A549 treated with Hydrocortisone at 1 μM for 4 hours (cell line): Measurements from ENCODE around the gene ZNF687. TPM values are rescaled to one million over a fixed set of nuclear protein-coding genes. Genes with fewer than 3 reads are reported as not detected.

Source experiments
- total RNA-seq: library from RNA; stranded (reverse); fragments of 200-300 nt; extraction: Qiagen RNA extraction; gene quantifications from 5 replicates; pipeline ENCODE4 v1.2.3, GENCODE V29; 2022

Gene ZNF687, protein sequence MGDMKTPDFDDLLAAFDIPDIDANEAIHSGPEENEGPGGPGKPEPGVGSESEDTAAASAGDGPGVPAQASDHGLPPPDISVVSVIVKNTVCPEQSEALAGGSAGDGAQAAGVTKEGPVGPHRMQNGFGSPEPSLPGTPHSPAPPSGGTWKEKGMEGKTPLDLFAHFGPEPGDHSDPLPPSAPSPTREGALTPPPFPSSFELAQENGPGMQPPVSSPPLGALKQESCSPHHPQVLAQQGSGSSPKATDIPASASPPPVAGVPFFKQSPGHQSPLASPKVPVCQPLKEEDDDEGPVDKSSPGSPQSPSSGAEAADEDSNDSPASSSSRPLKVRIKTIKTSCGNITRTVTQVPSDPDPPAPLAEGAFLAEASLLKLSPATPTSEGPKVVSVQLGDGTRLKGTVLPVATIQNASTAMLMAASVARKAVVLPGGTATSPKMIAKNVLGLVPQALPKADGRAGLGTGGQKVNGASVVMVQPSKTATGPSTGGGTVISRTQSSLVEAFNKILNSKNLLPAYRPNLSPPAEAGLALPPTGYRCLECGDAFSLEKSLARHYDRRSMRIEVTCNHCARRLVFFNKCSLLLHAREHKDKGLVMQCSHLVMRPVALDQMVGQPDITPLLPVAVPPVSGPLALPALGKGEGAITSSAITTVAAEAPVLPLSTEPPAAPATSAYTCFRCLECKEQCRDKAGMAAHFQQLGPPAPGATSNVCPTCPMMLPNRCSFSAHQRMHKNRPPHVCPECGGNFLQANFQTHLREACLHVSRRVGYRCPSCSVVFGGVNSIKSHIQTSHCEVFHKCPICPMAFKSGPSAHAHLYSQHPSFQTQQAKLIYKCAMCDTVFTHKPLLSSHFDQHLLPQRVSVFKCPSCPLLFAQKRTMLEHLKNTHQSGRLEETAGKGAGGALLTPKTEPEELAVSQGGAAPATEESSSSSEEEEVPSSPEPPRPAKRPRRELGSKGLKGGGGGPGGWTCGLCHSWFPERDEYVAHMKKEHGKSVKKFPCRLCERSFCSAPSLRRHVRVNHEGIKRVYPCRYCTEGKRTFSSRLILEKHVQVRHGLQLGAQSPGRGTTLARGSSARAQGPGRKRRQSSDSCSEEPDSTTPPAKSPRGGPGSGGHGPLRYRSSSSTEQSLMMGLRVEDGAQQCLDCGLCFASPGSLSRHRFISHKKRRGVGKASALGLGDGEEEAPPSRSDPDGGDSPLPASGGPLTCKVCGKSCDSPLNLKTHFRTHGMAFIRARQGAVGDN
- 13.0 to 15.0 TPM (median 14.0 TPM) in 5 replicates for total RNA-seq

GRCh38 chr1:151281969-151282882 is at the start of gene ZNF687:
TSS of gene ZNF687 (plus strand) at chr1:151282299. CDS start at chr1:151286292, 3,993 bp downstream.

DNA sequence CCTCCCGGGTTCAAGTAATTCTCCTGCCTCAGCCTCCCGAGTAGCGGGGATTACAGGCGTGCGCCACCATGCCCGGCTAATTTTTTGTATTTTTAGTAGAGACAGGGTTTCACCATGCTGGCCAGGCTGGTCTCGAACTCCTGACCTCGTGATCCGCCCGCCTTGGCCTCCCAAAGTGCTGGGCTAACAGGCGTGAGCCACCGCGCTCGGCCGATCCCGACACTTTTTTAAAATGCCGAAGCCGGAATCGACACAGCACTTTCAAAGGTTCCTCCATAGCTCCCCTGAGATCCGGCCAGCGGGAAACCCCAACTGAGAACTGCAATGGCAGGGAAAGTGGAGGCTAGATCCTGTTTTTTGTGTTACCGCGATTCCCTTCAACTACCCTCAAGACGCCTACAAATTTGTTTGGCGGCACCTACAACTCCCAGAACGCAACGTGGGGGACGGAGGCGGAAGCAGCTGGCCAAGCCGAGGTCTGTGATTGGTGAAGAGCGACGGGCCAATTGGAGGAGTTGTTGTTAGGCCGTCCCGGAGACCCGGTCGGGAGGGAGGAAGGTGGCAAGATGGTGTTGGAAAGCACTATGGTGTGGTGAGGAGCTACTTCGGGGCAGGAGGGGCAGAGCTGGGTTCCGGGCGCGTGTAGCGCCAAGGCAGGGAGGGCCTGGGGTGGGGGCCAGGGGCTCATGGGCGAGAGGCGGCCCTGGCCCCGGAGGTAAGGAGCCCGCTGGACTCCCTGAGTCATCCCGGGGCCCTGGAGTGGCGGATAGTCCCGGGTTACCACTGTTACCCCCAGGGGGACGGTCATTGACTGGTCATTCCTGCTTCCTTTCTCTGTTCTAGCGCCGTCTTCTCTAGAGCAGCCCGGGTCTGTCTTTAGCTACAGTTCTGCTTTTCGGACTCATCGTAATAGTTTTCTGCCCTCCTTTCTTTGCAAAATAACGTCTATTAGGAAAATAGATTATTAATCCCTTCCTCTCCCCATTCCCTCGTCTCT is 27.6 kb upstream of the ZNF687 start, which contains the start of gene PSMD4:
PSMD4 (plus strand) TSS at position 518 of the 997 bp plus-strand sequence; CDS start at position 567, 49 bp downstream.

GRCh38 chr1:151327223-151327902 is 45.3 kb downstream of the ZNF687 start, which contains the start of gene PI4KB:
TSS of gene PI4KB (minus strand) at chr1:151327416. CDS start at chr1:151316481, 10,935 bp downstream.

Other genes with a start within 250 kb of the ZNF687 start
- gene BNIPL, start 245.7 kb upstream of the ZNF687 start, total RNA-seq, result 0.03 to 0.28 TPM (median 0.09 TPM) in 5 replicates
- gene C1orf56, start 234.5 kb upstream of the ZNF687 start, total RNA-seq, result 5.9 to 7.9 TPM (median 6.2 TPM) in 5 replicates
- 80.4 to 99.4 TPM (median 81.8 TPM) in 5 replicates for gene CDC42SE1, start 222.7 kb upstream of the ZNF687 start, total RNA-seq
- gene MLLT11, start 221.9 kb upstream of the ZNF687 start, total RNA-seq, result 12.6 to 16.9 TPM (median 15.3 TPM) in 5 replicates
- 3.0 to 3.2 TPM (median 3.1 TPM) in 5 replicates for gene GABPB2, start 211.5 kb upstream of the ZNF687 start, total RNA-seq
- 1.3 to 2.2 TPM (median 1.6 TPM) in 5 replicates for gene SEMA6C, start 135.7 kb upstream of the ZNF687 start, total RNA-seq
- gene TNFAIP8L2, start 125.7 kb upstream of the ZNF687 start, total RNA-seq, result 0.08 TPM in 1 of 5 replicates, not detected in the others
- 5.5 to 9.6 TPM (median 6.4 TPM) in 5 replicates for gene LYSMD1, start 116.4 kb upstream of the ZNF687 start, total RNA-seq
- gene SCNM1, start 116.2 kb upstream of the ZNF687 start, total RNA-seq, result 39.9 to 48.7 TPM (median 48.1 TPM) in 5 replicates
- gene TMOD4, start 106.3 kb upstream of the ZNF687 start, total RNA-seq, result 0.25 to 0.44 TPM (median 0.27 TPM) in 3 of 5 replicates, not detected in the others
- gene VPS72, start 92.1 kb upstream of the ZNF687 start, total RNA-seq, result 44.3 to 78.2 TPM (median 45.5 TPM) in 5 replicates
- gene PIP5K1A, start 83.7 kb upstream of the ZNF687 start, total RNA-seq, result 49.5 to 70.6 TPM (median 50.8 TPM) in 5 replicates
- gene PSMD4, start 27.6 kb upstream of the ZNF687 start, total RNA-seq, result 166 to 193 TPM (median 187 TPM) in 5 replicates
- 23.7 to 26.5 TPM (median 24.6 TPM) in 5 replicates for gene PI4KB, start 45.1 kb downstream of the ZNF687 start, total RNA-seq
- gene RFX5, start 65.0 kb downstream of the ZNF687 start, total RNA-seq, result 16.5 to 24.4 TPM (median 21.4 TPM) in 5 replicates
- 6.1 to 7.8 TPM (median 7.5 TPM) in 5 replicates for gene SELENBP1, start 90.4 kb downstream of the ZNF687 start, total RNA-seq
- gene PSMB4, start 117.3 kb downstream of the ZNF687 start, total RNA-seq, result 361 to 442 TPM (median 418 TPM) in 5 replicates
- 16.9 to 20.9 TPM (median 18.8 TPM) in 5 replicates for gene POGZ, start 177.2 kb downstream of the ZNF687 start, total RNA-seq
- gene CGN, start 229.1 kb downstream of the ZNF687 start, total RNA-seq, result 2.0 to 2.4 TPM (median 2.3 TPM) in 5 replicates